Stimulated activated CD4-positive, alpha-beta T cell treated with anti-CD3 and anti-CD28 coated beads, Interleukin-2, amount 100 ng/mL, for 48 hours (primary cell): Measurements from ENCODE around the gene GIMAP6.
"Not testable (repeated sequence)": the region's sequence is repeated elsewhere in the genome, so short reads cannot be mapped to it uniquely, and the experiment has no call there.

Experiments used
- DNase-seq, 2 donors: peaks; one replicate each; pipeline ENCODE4 v3.0.0-alpha.2; 2020

The GIMAP6 gene

GRCh38 chr7:150580638-150581394 lies 51.4 kb downstream of the GIMAP6 start:
- DNase-seq = no peak

DNA sequence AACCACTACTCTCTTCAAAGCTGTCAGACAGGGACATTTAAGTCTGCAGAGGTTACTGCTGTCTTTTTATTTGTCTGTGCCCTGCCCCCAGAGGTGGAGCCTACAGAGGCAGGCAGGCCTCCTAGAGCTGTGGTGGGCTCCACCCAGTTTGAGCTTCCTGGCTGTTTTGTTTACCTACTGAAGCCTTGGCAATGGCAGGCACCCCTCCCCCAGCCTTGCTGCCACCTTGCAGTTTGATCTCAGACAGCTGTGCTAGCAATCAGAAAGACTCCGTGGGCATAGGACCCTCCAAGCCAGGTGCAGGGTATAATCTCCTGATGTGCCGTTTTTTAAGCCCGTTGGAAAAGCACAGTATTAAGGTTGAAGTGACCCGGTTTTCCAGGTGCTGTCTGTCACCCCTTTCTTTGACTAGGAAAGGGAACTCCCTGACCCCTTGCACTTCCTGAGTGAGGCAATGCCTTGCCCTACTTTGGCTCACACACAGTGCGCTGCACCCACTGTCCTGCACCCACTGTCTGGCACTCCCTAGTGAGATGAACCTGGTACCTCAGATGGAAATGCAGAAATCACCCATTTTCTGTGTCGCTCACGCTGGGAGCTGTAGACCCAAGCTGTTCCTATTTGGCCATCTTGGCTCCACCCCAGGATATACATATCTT lies 52.1 kb downstream of the GIMAP6 start:
- DNase-seq = not testable (repeated sequence)
